H1 (cell line): ENCODE results near the gene NAGS.

Experiments
- CREB1 ChIP-seq: IDR thresholded peaks from 2 replicates; pipeline ENCODE4 v1.6.1; 2012; ENCODE audit warnings: inconsistent platforms
- POLR2AphosphoS5 ChIP-seq: IDR thresholded peaks from 2 replicates; pipeline ENCODE4 v1.6.1; 2011; ENCODE audit warnings: low read depth, low read length

- TF ChIP-seq POLR2AphosphoS5 (no peak), CREB1 (no peak)
Observed at GRCh38 chr17:43999024-43999423, 5.4 kb upstream of the NAGS start.
